ENCODE results near the gene TRIM7. TPM values are rescaled to one million over a fixed set of nuclear protein-coding genes. Genes with fewer than 3 reads are reported as not detected.
"Not testable (repeated sequence)": the region's sequence is repeated elsewhere in the genome, so short reads cannot be mapped to it uniquely, and the experiment has no call there.

Gene TRIM7
- total RNA-seq, 1 experiment from 2014 or later, result 9.0 TPM

GRCh38 chr5:181185560-181185959 is 19.4 kb downstream of the TRIM7 start:
- Histone ChIP-seq H3K27me3 (peaks cover 2% of the 10 kb centered on the region; the same call in 1 of the 2 replicates), H3K9me3 (replicated peaks) (no peaks in the 10 kb centered on the region), H3K4me1 (no peaks in the 10 kb centered on the region; the same call in none of the 2 replicates), H3K4me3 (peak overlapping the region; percentile 62; the same call in 1 of the 2 replicates), H3K36me3 (no peaks in the 10 kb centered on the region), H3K27ac (no peak overlapping the region)
- DNase-seq, result no peak

- Histone ChIP-seq H3K27ac (peak overlapping the region; percentile 74), H3K4me3 (peak overlapping the region; percentile 62), H3K9me3 (replicated peaks) (no peaks in the 10 kb centered on the region), H3K4me1 (no peaks in the 10 kb centered on the region; the same call in none of the 2 replicates), H3K27me3 (peaks cover 2% of the 10 kb centered on the region; the same call in 1 of the 2 replicates), H3K36me3 (no peaks in the 10 kb centered on the region)
- peak in 1 of 2 experiments; percentile 69 for DNase-seq
Observed at GRCh38 chr5:181184845-181185216, 20.2 kb downstream of the TRIM7 start.

DNA sequence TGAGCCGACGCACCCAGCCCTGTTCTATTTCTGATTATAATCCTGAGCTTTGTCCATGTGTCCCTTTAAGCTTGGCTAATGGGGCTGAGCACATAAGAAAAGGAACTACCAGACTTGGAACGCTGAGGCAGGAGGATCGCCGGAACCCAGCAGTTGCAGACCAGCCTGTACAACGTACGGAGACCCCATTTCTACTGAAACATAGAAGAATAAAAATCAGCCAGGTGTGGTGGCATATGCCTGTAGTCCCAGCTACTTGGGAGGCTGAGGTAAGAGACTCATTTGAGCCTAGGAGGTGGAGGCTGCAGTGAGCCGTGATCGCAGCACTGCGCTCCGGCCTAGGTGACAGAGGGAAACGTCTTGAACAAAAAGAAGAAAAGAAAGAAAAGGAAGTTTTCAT is 22.3 kb downstream of the TRIM7 start:
- Histone ChIP-seq H3K27ac (no peak overlapping the region), H3K4me1 (peaks cover 3% of the 10 kb centered on the region), H3K36me3 (no peaks in the 10 kb centered on the region), H3K9me3 (replicated peaks) (no peaks in the 10 kb centered on the region), H3K27me3 (peaks cover 2% of the 10 kb centered on the region; the same call in 1 of the 2 replicates), H3K4me3 (no peak overlapping the region)
- DNase-seq, result no peak

GRCh38 chr5:181181650-181182565 is 23.1 kb downstream of the TRIM7 start:
- DNase-seq, result peak; percentile 63 to 78
- Histone ChIP-seq H3K4me1 (peaks cover 4% of the 10 kb centered on the region), H3K4me3 (no peak overlapping the region), H3K9me3 (replicated peaks) (no peaks in the 10 kb centered on the region), H3K27ac (no peak overlapping the region), H3K27me3 (peaks cover 2% of the 10 kb centered on the region; the same call in 1 of the 2 replicates), H3K36me3 (no peaks in the 10 kb centered on the region)

DNA sequence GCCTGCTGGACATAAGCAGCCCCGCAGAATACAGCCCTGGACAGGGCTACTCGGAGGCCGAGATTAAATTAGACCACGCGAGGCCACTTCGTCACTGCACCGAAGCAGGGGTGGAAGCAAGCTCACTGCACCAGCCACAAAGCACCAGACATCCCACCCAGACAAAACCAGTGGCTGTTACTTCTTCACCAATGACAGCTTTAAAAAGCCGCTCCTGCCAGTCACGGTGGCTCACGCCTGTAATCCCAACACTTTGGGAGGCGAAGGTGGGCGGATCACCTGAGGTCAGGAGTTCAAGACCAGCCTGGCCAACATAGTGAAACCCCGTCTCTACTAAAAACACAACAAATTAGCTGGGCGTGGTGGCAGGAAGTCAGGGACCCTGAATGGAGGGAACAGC is 27.4 kb downstream of the TRIM7 start:
- not testable (repeated sequence) for H3K4me3 ChIP-seq; H3K27me3 ChIP-seq; H3K27ac ChIP-seq; H3K4me1 ChIP-seq; H3K36me3 ChIP-seq; H3K9me3 ChIP-seq (replicated peaks)
- DNase-seq, result peak in 1 of 2 experiments; percentile 38

DNA sequence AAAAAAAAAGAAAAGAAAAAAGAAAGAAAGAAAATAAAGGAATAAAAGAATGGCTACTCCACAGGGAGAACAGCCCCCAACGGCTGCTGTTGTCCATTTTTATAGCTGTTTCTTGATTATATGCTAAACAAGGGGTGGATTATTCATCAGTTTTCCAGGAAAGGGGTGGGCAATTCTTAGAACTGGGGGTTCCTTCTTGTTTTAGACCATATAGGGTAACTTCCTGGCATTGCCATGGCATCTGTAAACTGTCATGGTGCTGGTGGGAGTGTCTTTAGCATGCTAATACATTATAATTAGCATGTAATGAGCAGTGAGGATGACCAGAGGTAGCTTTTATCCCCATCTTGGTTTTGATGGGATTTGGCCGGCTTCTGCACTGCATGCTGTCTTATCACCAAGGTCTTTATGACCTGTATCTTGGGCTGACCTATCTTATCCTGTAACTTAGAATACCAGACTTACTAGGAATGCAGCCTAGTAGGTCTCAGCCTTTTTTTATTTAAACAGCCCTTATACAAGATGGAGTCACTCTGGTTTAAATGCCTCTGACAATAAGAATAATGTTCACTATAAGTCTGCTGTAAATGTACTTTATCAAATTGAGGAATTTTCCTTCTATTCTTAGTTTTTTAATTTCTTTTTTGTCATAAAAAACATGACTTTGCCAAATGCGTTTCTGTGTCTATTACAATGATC is 28.6 kb downstream of the TRIM7 start:
- Histone ChIP-seq H3K9me3 (replicated peaks) (no peaks in the 10 kb centered on the region), H3K4me1 (peaks cover 4% of the 10 kb centered on the region; the same call in 1 of the 2 replicates), H3K27ac (no peak overlapping the region), H3K27me3 (no peaks in the 10 kb centered on the region; the same call in 1 of the 2 replicates), H3K36me3 (no peaks in the 10 kb centered on the region), H3K4me3 (no peak overlapping the region)
- DNase-seq, result no peak

GRCh38 chr5:181173420-181174342 is 31.3 kb downstream of the TRIM7 start:
- H3K36me3 ChIP-seq, result no peaks in the 10 kb centered on the region
- no peaks in the 10 kb centered on the region for H3K9me3 ChIP-seq (replicated peaks)
- no peak for DNase-seq
- no peak overlapping the region for H3K27ac ChIP-seq
- no peak overlapping the region for H3K4me3 ChIP-seq
- peaks cover 4% of the 10 kb centered on the region; the same call in 1 of the 2 replicates for H3K4me1 ChIP-seq
- H3K27me3 ChIP-seq, result no peaks in the 10 kb centered on the region; the same call in 1 of the 2 replicates

- no peak for DNase-seq
- Histone ChIP-seq H3K27me3 (no peaks in the 10 kb centered on the region; the same call in 1 of the 2 replicates), H3K4me1 (peaks cover 4% of the 10 kb centered on the region; the same call in 1 of the 2 replicates), H3K4me3 (no peak overlapping the region), H3K36me3 (no peaks in the 10 kb centered on the region), H3K9me3 (replicated peaks) (no peaks in the 10 kb centered on the region), H3K27ac (no peak overlapping the region)
Observed at GRCh38 chr5:181173027-181173419, 32.0 kb downstream of the TRIM7 start.

DNA sequence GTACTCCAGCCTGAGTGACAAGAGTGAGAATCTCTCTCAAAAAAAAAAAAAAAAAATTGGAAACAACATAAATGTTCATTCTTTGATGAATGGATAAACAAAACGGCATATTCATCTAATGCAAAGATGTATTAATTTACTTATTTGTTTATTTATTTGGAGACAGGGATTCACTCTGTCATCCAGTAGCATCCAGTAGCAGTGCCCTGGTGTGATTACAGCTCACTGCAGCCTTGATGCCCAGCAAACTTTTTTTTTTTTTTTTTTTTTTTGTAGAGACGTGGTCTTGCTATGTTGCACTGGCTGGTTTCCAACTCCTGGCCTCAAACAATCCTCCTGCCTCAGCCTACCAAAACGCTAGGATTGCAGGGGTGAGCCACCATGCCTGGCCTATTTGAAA is 33.2 kb downstream of the TRIM7 start:
- no peak for DNase-seq
- no peaks in the 10 kb centered on the region for H3K36me3 ChIP-seq
- H3K9me3 ChIP-seq (replicated peaks), result no peaks in the 10 kb centered on the region
- no peak overlapping the region for H3K27ac ChIP-seq
- H3K4me3 ChIP-seq, result no peak overlapping the region
- H3K27me3 ChIP-seq, result no peaks in the 10 kb centered on the region; the same call in 1 of the 2 replicates
- no peaks in the 10 kb centered on the region for H3K4me1 ChIP-seq

DNA sequence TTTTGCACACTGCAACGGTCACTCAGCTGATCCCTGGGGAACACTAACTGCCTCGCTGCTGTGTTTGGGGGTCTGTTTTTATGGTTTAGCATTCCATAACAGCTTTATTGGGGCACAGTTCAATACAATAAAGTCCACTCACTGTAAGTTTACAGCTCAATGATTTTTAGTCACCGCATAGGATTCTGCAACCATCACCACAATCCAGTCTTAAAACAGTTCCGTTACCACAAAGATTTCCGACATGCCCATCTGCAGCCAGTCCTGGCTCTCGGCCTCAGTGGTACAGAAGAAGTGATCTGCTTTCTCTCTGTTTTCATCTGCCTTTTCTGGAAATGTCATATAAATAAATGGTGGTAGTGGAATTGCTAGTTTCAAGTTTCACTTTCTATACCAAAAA is 34.0 kb downstream of the TRIM7 start:
- H3K36me3 ChIP-seq, result no peaks in the 10 kb centered on the region
- no peaks in the 10 kb centered on the region; the same call in 1 of the 2 replicates for H3K27me3 ChIP-seq
- no peak overlapping the region for H3K27ac ChIP-seq
- H3K4me1 ChIP-seq, result no peaks in the 10 kb centered on the region
- no peaks in the 10 kb centered on the region for H3K9me3 ChIP-seq (replicated peaks)
- H3K4me3 ChIP-seq, result no peak overlapping the region
- no peak for DNase-seq

DNA sequence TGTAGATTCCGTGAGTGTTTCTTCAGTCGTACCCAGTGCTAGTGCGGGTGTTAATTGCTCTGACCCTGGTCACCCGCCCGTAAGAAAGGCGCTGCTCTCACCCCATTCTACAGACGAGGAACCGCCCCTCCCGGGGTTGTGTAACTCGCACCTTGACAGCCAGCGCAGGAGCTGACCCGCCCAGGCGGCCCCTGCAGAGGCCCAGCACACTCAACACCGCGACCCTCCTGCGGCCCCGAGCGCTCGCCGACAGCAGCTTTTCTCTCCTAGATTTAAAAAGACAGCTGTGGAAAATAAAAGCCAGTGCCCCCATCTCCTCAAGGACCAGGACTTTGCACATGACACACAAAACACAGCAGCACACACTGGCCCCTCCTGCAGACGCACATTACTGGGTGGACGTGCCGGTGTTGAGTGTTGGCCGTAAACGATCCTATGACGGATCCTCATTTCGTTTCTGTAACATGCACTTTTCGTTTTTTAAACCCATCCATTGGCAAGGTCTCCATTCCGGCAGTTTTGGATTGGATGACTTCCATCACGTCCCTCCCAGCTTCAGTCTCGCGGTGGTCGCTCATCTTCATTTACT is 34.7 kb downstream of the TRIM7 start:
- Histone ChIP-seq H3K27ac (no peak overlapping the region), H3K4me3 (peak overlapping the region; percentile 30), H3K27me3 (no peaks in the 10 kb centered on the region; the same call in 1 of the 2 replicates), H3K9me3 (replicated peaks) (no peaks in the 10 kb centered on the region), H3K36me3 (no peaks in the 10 kb centered on the region), H3K4me1 (no peaks in the 10 kb centered on the region)
- DNase-seq, result peak in 1 of 2 experiments; percentile 31

DNA sequence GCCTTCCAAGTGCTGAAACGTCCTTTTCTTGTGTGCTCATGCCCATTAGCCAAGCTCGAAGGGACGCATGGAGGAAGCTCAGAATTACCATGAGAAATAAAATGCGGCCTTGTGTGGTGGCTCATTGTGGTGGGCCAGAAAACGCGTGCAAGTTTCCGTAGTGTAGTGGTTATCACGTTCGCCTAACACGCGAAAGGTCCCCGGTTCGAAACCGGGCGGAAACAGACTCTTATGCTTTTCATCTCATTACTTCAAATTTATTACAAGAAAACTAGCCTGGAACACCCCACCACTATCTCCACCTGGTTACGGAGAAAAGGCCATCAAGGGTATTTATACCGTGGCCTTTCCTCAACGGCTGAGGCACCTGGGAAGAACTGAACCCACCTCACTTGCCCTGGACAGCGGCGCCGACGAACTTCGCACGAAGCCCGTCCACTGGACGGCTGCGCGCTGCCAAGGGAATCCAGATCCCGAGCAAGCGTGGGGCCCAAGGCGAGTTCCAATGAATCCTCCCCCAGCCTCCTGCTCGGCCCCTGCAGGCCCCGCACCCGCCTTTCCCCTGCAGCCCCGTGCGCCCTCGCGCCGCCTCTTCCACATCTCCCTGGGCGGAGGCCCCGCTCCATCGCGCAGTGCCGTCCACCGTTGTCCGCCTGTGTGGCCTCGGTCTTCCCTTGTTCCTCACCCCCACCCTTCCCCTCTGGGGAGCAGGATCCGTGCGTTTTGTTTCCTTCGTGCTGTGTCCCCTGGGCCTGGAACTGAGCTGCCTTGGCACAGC is 35.3 kb downstream of the TRIM7 start:
- not testable (repeated sequence) for H3K4me1 ChIP-seq; H3K36me3 ChIP-seq; H3K27ac ChIP-seq; H3K27me3 ChIP-seq; H3K9me3 ChIP-seq (replicated peaks)
- H3K4me3 ChIP-seq, result peak overlapping the region; percentile 30
- DNase-seq, result peak; percentile 71 to 80

- H3K27me3 ChIP-seq, result no peaks in the 10 kb centered on the region; the same call in 1 of the 2 replicates
Observed at GRCh38 chr5:181168595-181169118, 36.3 kb downstream of the TRIM7 start.

More at GRCh38 chr5:181168595-181169118, 36.3 kb downstream of the TRIM7 start:
- no peaks in the 10 kb centered on the region for H3K36me3 ChIP-seq
- H3K4me1 ChIP-seq, result no peaks in the 10 kb centered on the region
- DNase-seq, result no peak
- H3K27ac ChIP-seq, result no peak overlapping the region
- no peaks in the 10 kb centered on the region for H3K9me3 ChIP-seq (replicated peaks)
- H3K4me3 ChIP-seq, result peak overlapping the region; percentile 1; the same call in 1 of the 2 replicates
